HAP-1 (cell line): ENCODE data around the gene ARHGEF26.

Source experiments
- DNase-seq, 2 experiments: peaks; one replicate each; pipeline ENCODE4 v3.0.0-alpha.2; 2016 to 2020; ENCODE audit warnings: low spot score in 2 of 2
- H3K27me3 ChIP-seq: fragments of 250-450 bp; sonication (Bioruptor Pico); 2 replicates; pipeline ENCODE4 v1.5.1; 2020; ENCODE audit warnings: low read depth, mild to moderate bottlenecking, moderate library complexity
- H3K36me3 ChIP-seq: fragments of 250-450 bp; sonication (Bioruptor Pico); replicated peaks from 2 replicates; pipeline ENCODE4 v1.5.1; 2020; ENCODE audit warnings: mild to moderate bottlenecking
- H3K4me1 ChIP-seq: fragments of 250-450 bp; sonication (Bioruptor Pico); 2 replicates; pipeline ENCODE4 v1.5.1; 2020; ENCODE audit warnings: mild to moderate bottlenecking
- H3K4me3 ChIP-seq: fragments of 250-450 bp; sonication (Bioruptor Pico); 2 replicates; pipeline ENCODE4 v1.5.1; 2020; ENCODE audit warnings: mild to moderate bottlenecking, moderate library complexity
- H3K9me3 ChIP-seq: fragments of 250-450 bp; sonication (Bioruptor Pico); 2 replicates; pipeline ENCODE4 v1.5.1; 2020; ENCODE audit warnings: mild to moderate bottlenecking, moderate library complexity
- in situ Hi-C: fragments of 300-500 bp; cut with MboI; formaldehyde crosslinking; loops from 3 replicates; pipeline ENCODE4 v1.14.3; 2020; ENCODE audit warnings: low sequenced_read_pairs, inconsistent platforms, mixed read lengths

The ARHGEF26 gene

DNA sequence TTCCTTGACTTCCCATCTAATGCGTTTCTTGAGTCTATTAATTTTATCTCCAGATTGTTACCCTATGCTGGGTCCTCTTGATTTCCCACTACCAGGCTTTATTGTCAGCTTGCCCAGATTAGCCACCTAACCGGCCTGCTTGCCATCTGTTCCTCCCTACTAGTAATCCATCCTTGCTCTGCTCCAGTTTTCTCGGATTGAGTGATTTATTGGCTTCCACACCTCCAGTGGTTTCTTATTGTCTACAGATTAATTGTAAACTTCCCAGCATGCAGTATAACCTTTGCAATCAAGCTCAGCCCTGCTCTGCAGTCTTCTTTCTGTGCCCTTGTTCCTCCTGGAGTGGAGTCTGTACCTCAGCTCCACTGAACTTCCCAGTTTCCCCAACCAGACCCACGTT lies 63.4 kb downstream of the ARHGEF26 start:
- H3K4me1 ChIP-seq = no peaks in the 10 kb centered on the region
- H3K36me3 ChIP-seq = no peaks in the 10 kb centered on the region
- H3K27me3 ChIP-seq = no peaks in the 10 kb centered on the region
- H3K9me3 ChIP-seq = no peaks in the 10 kb centered on the region
- DNase-seq = no peak
- no peak overlapping the region for H3K4me3 ChIP-seq
- in situ Hi-C loops = no loop called here

DNA sequence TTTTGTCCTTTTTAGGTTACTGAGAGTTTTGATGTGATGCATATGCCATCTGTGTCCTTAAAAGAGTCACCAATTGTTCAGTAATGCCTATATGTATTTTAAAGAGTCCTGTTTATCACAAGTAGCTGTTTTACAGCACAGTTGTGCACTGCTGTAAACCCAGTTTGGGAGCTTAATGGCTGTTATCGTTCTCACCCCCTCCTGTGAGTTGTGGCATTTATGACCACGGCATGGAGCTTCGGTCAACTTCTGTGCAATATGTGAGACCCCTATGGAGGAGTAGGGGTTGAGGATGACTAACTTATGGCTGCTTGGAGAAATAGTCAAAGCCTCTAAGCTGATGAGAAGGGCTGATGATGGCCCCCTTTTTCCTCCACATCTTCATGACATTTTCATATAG lies 67.2 kb downstream of the ARHGEF26 start:
- no peaks in the 10 kb centered on the region for H3K4me1 ChIP-seq

DNA sequence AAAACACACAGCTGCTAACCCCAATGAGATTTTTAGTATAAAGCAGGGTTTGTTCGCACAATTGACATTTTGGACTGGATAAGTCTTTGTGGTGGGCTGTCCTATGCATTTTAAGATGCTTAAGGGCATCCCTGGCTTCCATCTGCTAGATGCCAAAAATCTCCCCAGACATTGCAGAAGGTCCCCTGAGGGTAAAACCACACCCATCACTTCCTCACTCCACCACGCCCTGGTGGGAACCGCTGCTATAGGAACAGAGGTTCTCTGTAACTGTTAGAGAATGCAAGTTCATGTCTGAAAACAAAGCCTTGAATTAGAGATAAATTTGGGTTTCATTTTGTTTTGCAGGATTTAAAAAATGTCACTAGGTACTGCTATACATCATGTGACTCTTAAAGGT lies 67.7 kb downstream of the ARHGEF26 start:
- no peaks in the 10 kb centered on the region for H3K27me3 ChIP-seq
- peak in 1 of 2 experiments; percentile 12 for DNase-seq
- H3K4me3 ChIP-seq = no peak overlapping the region
- H3K36me3 ChIP-seq = no peaks in the 10 kb centered on the region
- H3K4me1 ChIP-seq = no peaks in the 10 kb centered on the region
- no peaks in the 10 kb centered on the region for H3K9me3 ChIP-seq
- in situ Hi-C loops = no loop called here

More for the DNA sequence above, 67.2 kb downstream of the ARHGEF26 start:
- H3K27me3 ChIP-seq = no peaks in the 10 kb centered on the region
- H3K4me3 ChIP-seq = no peak overlapping the region
- no peak for DNase-seq
- in situ Hi-C loops = no loop called here
- H3K9me3 ChIP-seq = no peaks in the 10 kb centered on the region
- no peaks in the 10 kb centered on the region for H3K36me3 ChIP-seq

DNA sequence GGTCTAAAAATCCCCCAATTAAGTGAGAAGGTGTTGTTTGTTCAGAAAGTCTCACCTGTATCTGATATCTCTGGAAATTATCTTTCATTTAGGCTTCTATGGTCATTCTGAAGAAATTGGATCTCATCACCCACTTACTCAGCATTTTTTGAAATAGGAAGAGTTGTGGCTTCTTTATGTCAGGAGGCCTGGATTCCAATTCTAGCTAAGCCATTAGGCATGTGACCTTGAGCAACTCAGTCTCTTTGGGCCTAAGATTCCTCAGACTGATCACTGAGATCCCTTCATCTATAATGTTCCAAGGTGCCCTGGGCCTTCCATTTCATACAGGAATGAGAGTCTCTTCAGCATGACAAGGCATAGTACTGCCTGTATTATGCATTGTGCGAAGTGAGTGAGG lies 70.3 kb downstream of the ARHGEF26 start:
- Histone ChIP-seq H3K4me1 (no peaks in the 10 kb centered on the region), H3K27me3 (no peaks in the 10 kb centered on the region), H3K36me3 (no peaks in the 10 kb centered on the region; the same call in 1 of the 2 replicates), H3K4me3 (no peak overlapping the region), H3K9me3 (no peaks in the 10 kb centered on the region)
- no peak for DNase-seq
- in situ Hi-C loops = no loop called here

DNA sequence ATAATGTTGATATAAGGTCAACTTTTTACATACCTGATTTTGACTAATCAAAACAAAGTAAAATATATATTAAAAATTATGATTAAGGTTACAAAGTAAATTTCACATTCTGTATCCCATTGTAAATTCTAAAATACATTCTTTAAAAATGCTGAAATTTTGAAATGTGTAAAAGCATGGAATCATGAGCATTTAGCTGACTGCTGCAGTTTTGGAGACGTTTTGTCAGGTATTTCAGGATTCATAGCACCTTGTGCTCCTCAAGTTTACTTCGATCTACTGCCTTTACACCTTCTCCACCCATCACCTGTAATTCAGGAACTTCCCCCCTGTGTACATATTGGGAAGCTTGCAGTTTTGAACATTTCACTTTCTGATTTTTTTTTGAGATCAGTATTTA lies 71.0 kb downstream of the ARHGEF26 start:
- H3K4me3 ChIP-seq = no peak overlapping the region
- no peaks in the 10 kb centered on the region for H3K9me3 ChIP-seq
- no peaks in the 10 kb centered on the region; the same call in 1 of the 2 replicates for H3K36me3 ChIP-seq
- in situ Hi-C loops = no loop called here
- no peaks in the 10 kb centered on the region for H3K4me1 ChIP-seq
- no peak for DNase-seq
- no peaks in the 10 kb centered on the region for H3K27me3 ChIP-seq

DNA sequence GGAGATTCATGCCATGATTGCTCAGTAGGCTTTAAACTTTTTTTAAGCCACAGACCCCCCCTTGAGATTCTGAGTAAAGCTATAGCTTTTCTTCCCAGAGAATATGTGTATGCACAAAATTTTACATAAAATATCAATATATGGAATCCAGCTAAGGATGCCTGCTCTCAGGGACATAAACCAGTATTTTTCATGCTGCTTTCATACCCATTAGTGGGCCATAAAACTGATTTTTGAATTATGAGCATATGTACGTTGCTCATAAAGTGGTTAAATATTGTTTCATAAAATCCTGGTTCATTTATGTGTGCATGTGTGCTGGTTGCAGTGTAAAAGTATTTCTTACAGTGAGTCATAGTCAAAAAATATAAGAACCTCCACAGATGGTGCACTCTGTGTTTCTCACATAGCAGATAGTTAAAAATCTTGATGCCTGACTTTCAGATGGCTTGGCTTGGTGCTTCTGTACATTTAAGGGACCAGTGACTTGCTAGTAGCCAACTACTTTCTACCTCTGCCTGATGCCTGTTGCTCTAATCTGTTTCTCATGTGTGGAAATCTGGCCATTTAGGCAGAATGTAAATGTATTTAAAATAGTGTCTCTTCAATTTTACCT lies 71.9 kb downstream of the ARHGEF26 start:
- Histone ChIP-seq H3K27me3 (no peaks in the 10 kb centered on the region), H3K9me3 (no peaks in the 10 kb centered on the region), H3K4me1 (no peaks in the 10 kb centered on the region), H3K4me3 (no peak overlapping the region), H3K36me3 (no peaks in the 10 kb centered on the region; the same call in 1 of the 2 replicates)
- in situ Hi-C loops = no loop called here
- DNase-seq = no peak

DNA sequence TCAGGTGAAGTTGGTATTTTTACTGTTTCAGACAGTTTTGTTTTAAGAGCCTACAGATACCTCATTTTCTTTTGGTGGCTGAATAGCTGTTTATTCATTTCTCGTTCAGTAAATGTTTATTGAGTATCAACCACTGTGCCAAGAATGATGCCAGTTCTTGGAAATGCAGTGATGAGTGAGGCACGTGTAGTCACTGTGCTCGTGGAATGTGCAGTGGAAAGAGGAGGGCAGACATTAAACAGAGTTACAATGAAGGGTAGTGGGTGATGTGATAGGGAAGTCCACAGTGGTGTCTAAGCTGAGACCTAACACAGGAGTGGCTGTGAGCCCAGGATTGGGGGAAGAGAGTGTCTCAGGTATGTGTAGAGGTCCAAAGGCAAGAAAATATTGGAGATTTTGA lies 73.7 kb downstream of the ARHGEF26 start:
- Histone ChIP-seq H3K36me3 (no peaks in the 10 kb centered on the region; the same call in 1 of the 2 replicates), H3K4me1 (no peaks in the 10 kb centered on the region), H3K4me3 (no peak overlapping the region), H3K27me3 (no peaks in the 10 kb centered on the region), H3K9me3 (peaks cover 1% of the 10 kb centered on the region; the same call in 1 of the 2 replicates)
- DNase-seq = no peak
- in situ Hi-C loops = no loop called here

DNA sequence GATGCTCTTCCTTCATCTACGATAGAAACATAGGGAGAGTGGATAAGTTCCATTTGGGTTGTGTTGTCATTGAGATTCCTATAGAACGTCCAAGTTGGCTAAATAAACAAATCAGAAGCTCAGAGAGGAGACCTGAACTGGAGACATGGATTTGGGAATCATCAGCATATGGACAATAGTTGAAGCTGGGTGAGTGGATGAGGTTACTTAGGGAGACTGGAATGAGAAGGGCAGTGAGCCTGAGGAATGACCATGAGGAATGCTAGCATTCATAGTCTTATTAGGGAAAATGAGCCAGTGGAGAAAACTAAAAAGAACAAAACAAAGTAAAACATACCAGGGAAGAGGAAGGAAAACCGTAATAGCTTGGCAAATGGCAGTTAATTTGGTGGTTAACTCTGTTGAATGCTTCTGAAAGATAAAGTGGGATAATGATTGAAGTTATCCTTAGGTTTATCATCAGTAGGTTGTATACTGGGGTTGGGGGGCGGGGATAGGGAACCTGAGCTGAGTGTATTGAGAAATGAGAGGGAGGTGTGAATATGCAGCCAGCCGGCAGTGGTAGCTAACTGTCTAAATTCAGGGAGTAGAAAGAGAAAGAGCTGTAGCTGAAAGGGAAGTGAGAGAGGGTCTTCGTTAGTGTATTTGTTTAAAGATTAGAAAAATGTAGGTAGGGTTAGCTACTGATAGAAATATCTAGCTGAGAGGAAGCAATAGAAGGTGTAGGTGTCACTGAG lies 74.6 kb downstream of the ARHGEF26 start:
- no peaks in the 10 kb centered on the region for H3K27me3 ChIP-seq
- in situ Hi-C loops = no loop called here
- DNase-seq = no peak
- no peak overlapping the region for H3K4me3 ChIP-seq
- H3K4me1 ChIP-seq = no peaks in the 10 kb centered on the region
- H3K36me3 ChIP-seq = no peaks in the 10 kb centered on the region; the same call in 1 of the 2 replicates
- H3K9me3 ChIP-seq = peaks cover 2% of the 10 kb centered on the region; the same call in 1 of the 2 replicates

DNA sequence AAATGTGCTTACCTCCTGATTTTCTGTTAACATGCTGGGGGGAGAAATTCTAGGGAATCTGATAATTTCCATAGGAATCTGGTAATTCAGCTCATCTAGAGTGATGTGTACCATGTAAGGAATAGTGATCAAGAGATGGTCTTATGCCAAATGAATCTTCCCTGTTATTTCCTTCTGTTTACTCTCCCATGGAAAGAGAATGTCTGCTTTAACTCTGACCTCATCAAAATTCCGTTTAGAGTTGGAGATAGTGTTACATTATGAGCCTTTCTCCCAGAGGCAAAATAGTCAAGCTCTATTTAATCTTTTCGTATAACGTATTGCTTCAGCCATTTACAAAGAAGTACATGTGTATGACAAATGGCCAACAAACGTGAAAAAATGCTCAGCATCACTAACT lies 76.6 kb downstream of the ARHGEF26 start:
- H3K4me1 ChIP-seq = no peaks in the 10 kb centered on the region
- no peaks in the 10 kb centered on the region for H3K27me3 ChIP-seq
- H3K36me3 ChIP-seq = no peaks in the 10 kb centered on the region; the same call in 1 of the 2 replicates
- in situ Hi-C loops = no loop called here
- no peak for DNase-seq
- H3K4me3 ChIP-seq = no peak overlapping the region
- H3K9me3 ChIP-seq = peaks cover 2% of the 10 kb centered on the region; the same call in 1 of the 2 replicates

DNA sequence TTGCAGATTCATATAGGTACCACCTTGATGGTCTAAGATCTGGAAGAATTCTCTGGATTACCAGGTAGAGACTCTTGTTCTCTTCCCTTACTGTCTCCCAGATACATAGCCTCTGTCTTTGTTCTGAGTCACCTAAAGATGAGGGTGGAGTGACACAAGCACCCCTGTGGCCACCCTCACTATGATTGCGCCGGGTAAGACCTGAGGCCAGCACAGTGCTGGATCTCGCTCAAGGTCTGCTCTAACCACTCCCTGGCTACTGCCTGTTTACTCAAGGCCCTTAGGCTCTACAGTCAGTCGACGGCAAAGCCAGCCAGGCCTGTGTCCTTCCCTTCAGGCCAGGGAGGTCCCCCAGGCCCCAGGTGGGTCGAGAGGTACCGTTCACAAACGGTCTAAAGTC lies 88.3 kb downstream of the ARHGEF26 start:
- Histone ChIP-seq H3K4me1 (no peaks in the 10 kb centered on the region), H3K4me3 (no peak overlapping the region), H3K27me3 (no peaks in the 10 kb centered on the region), H3K9me3 (no peaks in the 10 kb centered on the region), H3K36me3 (no peaks in the 10 kb centered on the region; the same call in none of the 2 replicates)
- no peak for DNase-seq
- in situ Hi-C loops = no loop called here

DNA sequence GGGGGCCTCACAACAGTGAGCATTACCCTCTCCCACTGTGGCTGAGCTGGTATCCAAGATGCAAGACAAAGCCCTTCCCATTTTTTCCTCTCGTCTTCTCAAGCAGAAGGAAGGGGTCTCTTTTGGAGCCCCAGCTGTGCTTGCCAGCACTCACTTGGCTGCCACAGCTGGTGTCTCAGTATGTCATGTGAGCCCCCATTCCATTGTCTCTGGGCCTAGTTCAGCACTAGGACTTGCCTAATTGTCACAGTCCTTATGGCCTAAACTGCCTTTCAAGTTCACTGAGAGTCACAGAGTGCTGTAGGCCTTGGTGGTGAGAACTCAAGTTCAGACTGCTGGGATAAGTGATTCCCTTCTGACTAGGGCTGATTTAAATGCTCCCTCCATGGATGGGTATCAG lies 89.8 kb downstream of the ARHGEF26 start:
- Histone ChIP-seq H3K4me1 (no peaks in the 10 kb centered on the region), H3K4me3 (no peak overlapping the region), H3K27me3 (no peaks in the 10 kb centered on the region), H3K36me3 (no peaks in the 10 kb centered on the region; the same call in none of the 2 replicates), H3K9me3 (no peaks in the 10 kb centered on the region)
- DNase-seq = no peak
- in situ Hi-C loops = no loop called here

DNA sequence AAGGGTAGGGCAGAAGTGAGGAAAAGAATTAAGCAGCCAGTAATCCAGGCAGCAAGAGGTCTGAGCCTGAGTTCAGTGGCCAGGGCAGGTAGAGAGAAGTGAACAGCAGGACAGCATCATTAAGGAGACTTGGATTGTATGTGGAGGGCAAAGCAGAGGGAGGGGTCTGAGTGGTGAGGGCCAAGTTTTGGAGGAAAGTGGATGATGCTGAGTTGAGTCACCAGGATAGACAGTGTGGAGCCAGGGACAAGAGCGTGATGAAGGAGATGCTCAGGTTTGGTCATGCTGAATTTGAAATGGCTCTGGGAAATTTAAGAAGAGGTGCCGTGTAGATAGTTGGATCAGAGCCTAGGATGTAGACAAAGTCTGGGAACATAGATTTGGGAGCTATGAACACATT lies 93.1 kb downstream of the ARHGEF26 start:
- Histone ChIP-seq H3K4me1 (no peaks in the 10 kb centered on the region), H3K9me3 (no peaks in the 10 kb centered on the region), H3K36me3 (no peaks in the 10 kb centered on the region; the same call in 1 of the 2 replicates), H3K27me3 (no peaks in the 10 kb centered on the region), H3K4me3 (no peak overlapping the region)
- DNase-seq = no peak
- in situ Hi-C loops = no loop called here

DNA sequence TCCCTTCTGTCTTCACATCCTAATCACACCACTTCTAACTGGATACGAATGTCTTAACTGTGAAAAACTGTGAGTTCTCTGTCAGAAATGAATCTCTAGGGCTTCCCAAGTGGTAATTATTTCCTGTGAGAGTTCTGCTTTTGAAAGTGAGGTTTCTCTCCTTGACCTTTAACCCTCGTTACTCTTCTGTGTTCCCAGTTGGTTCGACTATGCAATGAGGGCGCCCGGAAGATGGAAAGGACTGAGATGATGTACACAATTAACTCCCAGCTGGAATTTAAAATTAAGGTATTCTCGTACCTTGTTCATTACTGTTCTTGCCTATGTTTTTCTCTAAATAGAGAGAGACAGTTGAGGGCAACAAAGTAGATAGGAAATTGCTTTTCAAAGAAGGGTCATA lies 96.5 kb downstream of the ARHGEF26 start:
- Histone ChIP-seq H3K4me3 (no peak overlapping the region), H3K36me3 (no peaks in the 10 kb centered on the region; the same call in 1 of the 2 replicates), H3K9me3 (no peaks in the 10 kb centered on the region), H3K27me3 (no peaks in the 10 kb centered on the region), H3K4me1 (no peaks in the 10 kb centered on the region)
- in situ Hi-C loops = no loop called here
- no peak for DNase-seq

DNA sequence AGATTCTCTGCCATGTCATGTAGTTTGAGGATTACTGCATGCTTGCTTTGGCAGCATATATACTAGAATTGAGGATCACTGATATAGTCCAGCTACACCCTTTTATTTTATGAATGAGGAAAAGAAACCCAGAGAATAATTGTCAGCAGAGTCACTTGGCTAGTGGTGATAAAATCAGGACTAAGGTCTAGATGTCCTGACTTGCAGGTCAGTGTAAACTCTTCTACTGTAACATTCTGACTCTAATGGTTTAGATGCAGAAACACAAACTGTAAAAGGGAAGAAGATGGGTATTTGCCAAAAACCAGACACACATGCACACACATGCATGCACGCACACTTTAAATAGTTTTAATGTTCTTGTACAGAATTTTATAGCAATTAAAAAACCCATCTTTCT lies 97.5 kb downstream of the ARHGEF26 start:
- H3K4me3 ChIP-seq = no peak overlapping the region
- H3K27me3 ChIP-seq = no peaks in the 10 kb centered on the region
- H3K4me1 ChIP-seq = no peaks in the 10 kb centered on the region
- DNase-seq = no peak
- in situ Hi-C loops = no loop called here
- H3K36me3 ChIP-seq = no peaks in the 10 kb centered on the region; the same call in 1 of the 2 replicates
- no peaks in the 10 kb centered on the region for H3K9me3 ChIP-seq
